ENCODE results near the gene ACTMAP. TPM values are rescaled to one million over a fixed set of nuclear protein-coding genes. Genes with fewer than 3 reads are reported as not detected.
"Not testable (repeated sequence)": the region's sequence is repeated elsewhere in the genome, so short reads cannot be mapped to it uniquely, and the experiment has no call there.

ACTMAP gene
- total RNA-seq, 1 experiment from 2014 or later = 5.4 TPM

- Histone ChIP-seq H3K27me3 (no peaks in the 10 kb centered on the region), H3K27ac (no peak overlapping the region), H3K36me3 (no peaks in the 10 kb centered on the region)
Measured at GRCh38 chr19:40742477-40742876, 7.8 kb downstream of the ACTMAP start.

GRCh38 chr19:40741527-40742390 lies 8.5 kb downstream of the ACTMAP start:
- no peaks in the 10 kb centered on the region for H3K9me3 ChIP-seq (replicated peaks)
- H3K27ac ChIP-seq = no peak overlapping the region
- no peaks in the 10 kb centered on the region for H3K4me1 ChIP-seq
- H3K36me3 ChIP-seq = no peaks in the 10 kb centered on the region
- DNase-seq = no peak
- H3K4me3 ChIP-seq = no peak overlapping the region
- no peaks in the 10 kb centered on the region for H3K27me3 ChIP-seq

More at GRCh38 chr19:40742477-40742876, 7.8 kb downstream of the ACTMAP start:
- H3K4me3 ChIP-seq = no peak overlapping the region
- H3K9me3 ChIP-seq (replicated peaks) = no peaks in the 10 kb centered on the region
- no peak for DNase-seq
- H3K4me1 ChIP-seq = no peaks in the 10 kb centered on the region

- no peak for DNase-seq
- H3K36me3 ChIP-seq = no peaks in the 10 kb centered on the region; the same call in 1 of the 2 replicates
- H3K9me3 ChIP-seq (replicated peaks) = no peaks in the 10 kb centered on the region
- no peak overlapping the region for H3K27ac ChIP-seq
- no peaks in the 10 kb centered on the region for H3K4me1 ChIP-seq
- H3K27me3 ChIP-seq = no peaks in the 10 kb centered on the region
- no peak overlapping the region for H3K4me3 ChIP-seq
Measured at GRCh38 chr19:40740747-40741146, 9.5 kb downstream of the ACTMAP start.

GRCh38 chr19:40739871-40740703 lies 10.2 kb downstream of the ACTMAP start:
- H3K9me3 ChIP-seq (replicated peaks) = no peaks in the 10 kb centered on the region

GRCh38 chr19:40739030-40739839 lies 11.0 kb downstream of the ACTMAP start:
- H3K36me3 ChIP-seq = no peaks in the 10 kb centered on the region; the same call in 1 of the 2 replicates
- no peaks in the 10 kb centered on the region for H3K9me3 ChIP-seq (replicated peaks)
- H3K4me1 ChIP-seq = no peaks in the 10 kb centered on the region
- H3K27me3 ChIP-seq = no peaks in the 10 kb centered on the region
- DNase-seq = no peak
- no peak overlapping the region for H3K4me3 ChIP-seq
- H3K27ac ChIP-seq = no peak overlapping the region

More at GRCh38 chr19:40739871-40740703, 10.2 kb downstream of the ACTMAP start:
- DNase-seq = no peak
- no peak overlapping the region for H3K27ac ChIP-seq
- no peaks in the 10 kb centered on the region for H3K4me1 ChIP-seq
- H3K36me3 ChIP-seq = no peaks in the 10 kb centered on the region; the same call in 1 of the 2 replicates
- H3K27me3 ChIP-seq = no peaks in the 10 kb centered on the region
- no peak overlapping the region for H3K4me3 ChIP-seq

GRCh38 chr19:40737102-40737644 lies 13.1 kb downstream of the ACTMAP start:
- H3K4me3 ChIP-seq = no peak overlapping the region
- H3K27me3 ChIP-seq = no peaks in the 10 kb centered on the region
- no peak overlapping the region for H3K27ac ChIP-seq
- no peaks in the 10 kb centered on the region for H3K9me3 ChIP-seq (replicated peaks)
- peaks cover 5% of the 10 kb centered on the region for H3K36me3 ChIP-seq
- DNase-seq = no peak
- no peaks in the 10 kb centered on the region for H3K4me1 ChIP-seq

- no peak overlapping the region for H3K4me3 ChIP-seq
- no peaks in the 10 kb centered on the region for H3K27me3 ChIP-seq
- H3K9me3 ChIP-seq (replicated peaks) = no peaks in the 10 kb centered on the region
- H3K4me1 ChIP-seq = no peaks in the 10 kb centered on the region
- DNase-seq = no peak
- no peak overlapping the region for H3K27ac ChIP-seq
- H3K36me3 ChIP-seq = peaks cover 7% of the 10 kb centered on the region
Measured at GRCh38 chr19:40736661-40737060, 13.6 kb downstream of the ACTMAP start.

- H3K36me3 ChIP-seq = peaks cover 15% of the 10 kb centered on the region
- no peak for DNase-seq
- H3K27ac ChIP-seq = no peak overlapping the region
- no peak overlapping the region for H3K4me3 ChIP-seq
- H3K9me3 ChIP-seq (replicated peaks) = no peaks in the 10 kb centered on the region
- H3K27me3 ChIP-seq = no peaks in the 10 kb centered on the region
- no peaks in the 10 kb centered on the region for H3K4me1 ChIP-seq
Measured at GRCh38 chr19:40735013-40735771, 15.1 kb downstream of the ACTMAP start.

GRCh38 chr19:40733149-40733548 lies 17.1 kb downstream of the ACTMAP start:
- Histone ChIP-seq H3K27ac (no peak overlapping the region), H3K9me3 (replicated peaks) (no peaks in the 10 kb centered on the region), H3K4me1 (no peaks in the 10 kb centered on the region), H3K4me3 (no peak overlapping the region), H3K27me3 (no peaks in the 10 kb centered on the region), H3K36me3 (peaks cover 22% of the 10 kb centered on the region)
- DNase-seq = no peak

GRCh38 chr19:40732304-40732703 lies 18.0 kb downstream of the ACTMAP start:
- not testable (repeated sequence) for H3K4me1 ChIP-seq; DNase-seq; H3K27ac ChIP-seq; H3K27me3 ChIP-seq; H3K4me3 ChIP-seq; H3K9me3 ChIP-seq (replicated peaks)
- H3K36me3 ChIP-seq = peaks cover 27% of the 10 kb centered on the region

GRCh38 chr19:40730065-40730464 lies 20.2 kb downstream of the ACTMAP start:
- peaks cover 28% of the 10 kb centered on the region for H3K36me3 ChIP-seq
- not testable (repeated sequence) for H3K9me3 ChIP-seq (replicated peaks); H3K4me3 ChIP-seq; H3K27me3 ChIP-seq; H3K27ac ChIP-seq; H3K4me1 ChIP-seq; DNase-seq

GRCh38 chr19:40726279-40726678 lies 24.0 kb downstream of the ACTMAP start:
- peaks cover 21% of the 10 kb centered on the region; the same call in 1 of the 2 replicates for H3K36me3 ChIP-seq
- no peaks in the 10 kb centered on the region for H3K27me3 ChIP-seq
- no peaks in the 10 kb centered on the region for H3K9me3 ChIP-seq (replicated peaks)
- no peaks in the 10 kb centered on the region for H3K4me1 ChIP-seq
- DNase-seq = no peak
- no peak overlapping the region for H3K27ac ChIP-seq
- H3K4me3 ChIP-seq = no peak overlapping the region

GRCh38 chr19:40724855-40725254 lies 25.4 kb downstream of the ACTMAP start:
- Histone ChIP-seq H3K4me1 (no peaks in the 10 kb centered on the region), H3K27me3 (no peaks in the 10 kb centered on the region), H3K4me3 (no peak overlapping the region), H3K9me3 (replicated peaks) (no peaks in the 10 kb centered on the region), H3K36me3 (peaks cover 10% of the 10 kb centered on the region; the same call in 1 of the 2 replicates), H3K27ac (no peak overlapping the region)
- DNase-seq = no peak

- Histone ChIP-seq H3K27me3 (no peaks in the 10 kb centered on the region), H3K4me3 (no peak overlapping the region), H3K27ac (no peak overlapping the region), H3K36me3 (peaks cover 7% of the 10 kb centered on the region; the same call in 1 of the 2 replicates), H3K9me3 (replicated peaks) (no peaks in the 10 kb centered on the region), H3K4me1 (no peaks in the 10 kb centered on the region)
- no peak for DNase-seq
Measured at GRCh38 chr19:40724315-40724714, 26.0 kb downstream of the ACTMAP start.

Data from SJCRH30 (cell line).